Neuron (in vitro differentiated cells): ENCODE measurements around the gene CTNNA2.

Experiments
- H2AFZ ChIP-seq: one replicate; pipeline ENCODE4 v1.6.1; 2013; ENCODE audit warnings: low read depth, mild to moderate bottlenecking, inconsistent platforms, low read length, moderate library complexity
- H3K27me3 ChIP-seq: one replicate; pipeline ENCODE4 v1.6.1; 2013; ENCODE audit warnings: low read length; ENCODE audit not compliant: insufficient read depth
- H3K36me3 ChIP-seq: one replicate; pipeline ENCODE4 v1.6.1; 2013; ENCODE audit warnings: low read length; ENCODE audit not compliant: insufficient read depth
- H3K4me1 ChIP-seq: one replicate; pipeline ENCODE4 v1.6.1; 2013; ENCODE audit warnings: low read length; ENCODE audit not compliant: insufficient read depth
- H3K4me3 ChIP-seq: 2 replicates; pipeline ENCODE4 v1.5.1; 2013; ENCODE audit warnings: mild to moderate bottlenecking, low read length, moderate library complexity
- H3K9me3 ChIP-seq: one replicate; pipeline ENCODE4 v1.6.1; 2013; ENCODE audit warnings: low read length

CTNNA2 gene

GRCh38 chr2:80326861-80327260, 814.0 kb downstream of the CTNNA2 start:
- peaks cover 5% of the 10 kb centered on the region for H3K27me3 ChIP-seq
- no peaks in the 10 kb centered on the region for H3K36me3 ChIP-seq
- no peaks in the 10 kb centered on the region for H3K4me1 ChIP-seq
- H2AFZ ChIP-seq: no peak overlapping the region
- H3K9me3 ChIP-seq: no peaks in the 10 kb centered on the region
- no peak overlapping the region for H3K4me3 ChIP-seq

GRCh38 chr2:80328159-80328571, 815.3 kb downstream of the CTNNA2 start:
- Histone ChIP-seq H3K4me1 (no peaks in the 10 kb centered on the region), H3K27me3 (no peaks in the 10 kb centered on the region), H3K9me3 (no peaks in the 10 kb centered on the region), H3K4me3 (no peak overlapping the region), H3K36me3 (no peaks in the 10 kb centered on the region), H2AFZ (no peak overlapping the region)

GRCh38 chr2:80329491-80329890, 816.6 kb downstream of the CTNNA2 start:
- no peak overlapping the region for H3K4me3 ChIP-seq
- no peaks in the 10 kb centered on the region for H3K9me3 ChIP-seq
- H3K36me3 ChIP-seq: no peaks in the 10 kb centered on the region
- no peaks in the 10 kb centered on the region for H3K4me1 ChIP-seq
- H3K27me3 ChIP-seq: no peaks in the 10 kb centered on the region
- no peak overlapping the region for H2AFZ ChIP-seq

- Histone ChIP-seq H2AFZ (no peak overlapping the region), H3K4me3 (no peak overlapping the region), H3K27me3 (no peaks in the 10 kb centered on the region), H3K9me3 (no peaks in the 10 kb centered on the region), H3K4me1 (no peaks in the 10 kb centered on the region), H3K36me3 (no peaks in the 10 kb centered on the region)
Observed at GRCh38 chr2:80330527-80331450, 817.9 kb downstream of the CTNNA2 start.

GRCh38 chr2:80333886-80334285, 821.0 kb downstream of the CTNNA2 start:
- Histone ChIP-seq H2AFZ (no peak overlapping the region), H3K36me3 (no peaks in the 10 kb centered on the region), H3K9me3 (no peaks in the 10 kb centered on the region), H3K27me3 (no peaks in the 10 kb centered on the region), H3K4me3 (no peak overlapping the region), H3K4me1 (no peaks in the 10 kb centered on the region)

- H2AFZ ChIP-seq: no peak overlapping the region
Observed at GRCh38 chr2:80335411-80335810, 822.6 kb downstream of the CTNNA2 start.

GRCh38 chr2:80338794-80339193, 825.9 kb downstream of the CTNNA2 start:
- no peak overlapping the region for H2AFZ ChIP-seq
- no peaks in the 10 kb centered on the region for H3K27me3 ChIP-seq
- no peaks in the 10 kb centered on the region for H3K4me1 ChIP-seq
- H3K4me3 ChIP-seq: no peak overlapping the region
- no peaks in the 10 kb centered on the region for H3K9me3 ChIP-seq
- no peaks in the 10 kb centered on the region for H3K36me3 ChIP-seq

More at GRCh38 chr2:80335411-80335810, 822.6 kb downstream of the CTNNA2 start:
- Histone ChIP-seq H3K9me3 (no peaks in the 10 kb centered on the region), H3K4me3 (no peak overlapping the region), H3K36me3 (no peaks in the 10 kb centered on the region), H3K27me3 (no peaks in the 10 kb centered on the region), H3K4me1 (no peaks in the 10 kb centered on the region)

GRCh38 chr2:80340022-80340421, 827.2 kb downstream of the CTNNA2 start:
- no peak overlapping the region for H2AFZ ChIP-seq

GRCh38 chr2:80348078-80348477, 835.2 kb downstream of the CTNNA2 start:
- Histone ChIP-seq H2AFZ (no peak overlapping the region), H3K4me1 (no peaks in the 10 kb centered on the region), H3K27me3 (no peaks in the 10 kb centered on the region), H3K9me3 (no peaks in the 10 kb centered on the region), H3K4me3 (no peak overlapping the region), H3K36me3 (no peaks in the 10 kb centered on the region)

More at GRCh38 chr2:80340022-80340421, 827.2 kb downstream of the CTNNA2 start:
- H3K27me3 ChIP-seq: no peaks in the 10 kb centered on the region
- no peak overlapping the region for H3K4me3 ChIP-seq
- H3K4me1 ChIP-seq: no peaks in the 10 kb centered on the region
- H3K9me3 ChIP-seq: no peaks in the 10 kb centered on the region
- no peaks in the 10 kb centered on the region for H3K36me3 ChIP-seq

- no peaks in the 10 kb centered on the region for H3K27me3 ChIP-seq
- no peak overlapping the region for H2AFZ ChIP-seq
- H3K4me1 ChIP-seq: no peaks in the 10 kb centered on the region
- H3K9me3 ChIP-seq: no peaks in the 10 kb centered on the region
- no peaks in the 10 kb centered on the region for H3K36me3 ChIP-seq
- no peak overlapping the region for H3K4me3 ChIP-seq
Observed at GRCh38 chr2:80348953-80349352, 836.1 kb downstream of the CTNNA2 start.

GRCh38 chr2:80351231-80351630, 838.4 kb downstream of the CTNNA2 start:
- Histone ChIP-seq H2AFZ (no peak overlapping the region), H3K4me1 (no peaks in the 10 kb centered on the region)

GRCh38 chr2:80354858-80355257, 842.0 kb downstream of the CTNNA2 start:
- H3K4me1 ChIP-seq: no peaks in the 10 kb centered on the region
- H3K4me3 ChIP-seq: no peak overlapping the region
- no peak overlapping the region for H2AFZ ChIP-seq
- H3K9me3 ChIP-seq: no peaks in the 10 kb centered on the region
- H3K27me3 ChIP-seq: no peaks in the 10 kb centered on the region
- H3K36me3 ChIP-seq: no peaks in the 10 kb centered on the region

More at GRCh38 chr2:80351231-80351630, 838.4 kb downstream of the CTNNA2 start:
- H3K27me3 ChIP-seq: no peaks in the 10 kb centered on the region
- H3K36me3 ChIP-seq: no peaks in the 10 kb centered on the region
- H3K9me3 ChIP-seq: no peaks in the 10 kb centered on the region
- H3K4me3 ChIP-seq: no peak overlapping the region

- Histone ChIP-seq H2AFZ (no peak overlapping the region), H3K9me3 (no peaks in the 10 kb centered on the region), H3K27me3 (no peaks in the 10 kb centered on the region), H3K36me3 (no peaks in the 10 kb centered on the region), H3K4me1 (no peaks in the 10 kb centered on the region), H3K4me3 (no peak overlapping the region)
Observed at GRCh38 chr2:80361904-80362303, 849.1 kb downstream of the CTNNA2 start.
